HCT116 (cell line): ENCODE data around the gene NNT. TPM values are rescaled to one million over a fixed set of nuclear protein-coding genes. Genes with fewer than 3 reads are reported as not detected.

ENCODE experiments used
- ATAC-seq: fragments of 200-7000 bp; cut with Tn5 transposase; 2 replicates; pipeline ENCODE4 v1.9.1; 2020; ENCODE audit warnings: mild to moderate bottlenecking, moderate library complexity
- BruUV-seq: library from RNA; stranded (reverse); fragments of 400-500 nt; replicated peaks from 2 replicates; lab custom pipeline; 2021; lab: Mats Ljungman, UMichigan
- CTCF ChIA-PET: fragments of 300-600 bp; sonication (Branson Sonifier 250); formaldehyde crosslinking; loops from one replicate; lab custom pipeline; 2021; ENCODE audit warnings: antibody characterized with exemption; lab: Charles Lee
- POLR2A ChIA-PET: fragments of 300-600, 350-600 bp; sonication (Branson Sonifier 250); formaldehyde crosslinking; loops from one replicate; lab custom pipeline; 2021; ENCODE audit warnings: antibody characterized with exemption; lab: Charles Lee
- RAD21 ChIA-PET, 2 experiments: fragments of 300-600 bp; sonication (Branson Sonifier 250); formaldehyde crosslinking; loops; one replicate each; lab custom pipeline; 2023; ENCODE audit warnings: low total read pairs in 2 of 2; ENCODE audit not compliant: uncharacterized antibody in 2 of 2, unreplicated experiment in 2 of 2, low non-redundant PET in 1 of 2; lab: Charles Lee
- DNase-seq: peaks from one replicate; pipeline ENCODE4 v3.0.0-alpha.2; 2010; ENCODE audit warnings: low read depth, low spot score
- H2AFZ ChIP-seq: fragments of 200-600 bp; shearing (Covaris generic), sonication (generic); 2 replicates; pipeline ENCODE4 v1.6.1; 2017; ENCODE audit warnings: low read depth, mixed run types, mixed read lengths, antibody characterized with exemption, low read length; ENCODE audit not compliant: poor library complexity, severe bottlenecking
- H3K27ac ChIP-seq: 2 replicates; pipeline ENCODE4 v1.5.1; 2012; ENCODE audit warnings: low read depth, low read length
- H3K27me3 ChIP-seq: fragments of 200-600 bp; sonication (generic); 2 replicates; pipeline ENCODE4 v1.6.1; 2016; ENCODE audit warnings: mixed run types, low read length, mixed read lengths; ENCODE audit not compliant: insufficient read depth
- H3K36me3 ChIP-seq, 2 experiments: fragments of 200-500 bp in 1 of 2; fragments of 200-600 bp in 1 of 2; sonication (Bioruptor generic) in 1 of 2; sonication (generic) in 1 of 2; 2 replicates each; pipeline versions ENCODE4 v1.5.1 to v1.6.1; 2014 to 2016; ENCODE audit warnings: low read length in 2 of 2, inconsistent platforms in 1 of 2, mixed read lengths in 1 of 2, mixed run types in 1 of 2; ENCODE audit not compliant: insufficient read depth in 2 of 2, control insufficient read depth in 1 of 2
- H3K4me1 ChIP-seq, 2 experiments: fragments of 200-600 bp in 1 of 2; sonication (generic) in 1 of 2; 2 replicates each; pipeline versions ENCODE4 v1.5.1 to v1.6.1; 2012 to 2017; ENCODE audit warnings: low read length in 2 of 2, inconsistent platforms in 1 of 2, mild to moderate bottlenecking in 1 of 2, mixed read lengths in 1 of 2, mixed run types in 1 of 2, moderate library complexity in 1 of 2; ENCODE audit not compliant: insufficient read depth in 2 of 2, control insufficient read depth in 1 of 2
- H3K4me2 ChIP-seq: fragments of 200-600 bp; sonication (generic); 2 replicates; pipeline ENCODE4 v1.6.1; 2017; ENCODE audit warnings: mixed run types, low read length, mixed read lengths
- H3K4me3 ChIP-seq, 2 experiments: fragments of 200-600 bp in 1 of 2; sonication (generic) in 1 of 2; replicated peaks in 1 of 2; 2 replicates each; pipeline ENCODE4 v1.5.1; 2011 to 2016; ENCODE audit warnings: low read length in 2 of 2, control low read depth in 1 of 2, low read depth in 1 of 2, mild to moderate bottlenecking in 1 of 2, mixed read lengths in 1 of 2, mixed run types in 1 of 2
- H3K79me2 ChIP-seq: fragments of 200-600 bp; sonication (generic); 2 replicates; pipeline ENCODE4 v1.6.1; 2017; ENCODE audit warnings: mild to moderate bottlenecking, mixed run types, low read length, moderate library complexity, mixed read lengths; ENCODE audit not compliant: insufficient read depth
- H3K9ac ChIP-seq: fragments of 200-600 bp; sonication (generic); 2 replicates; pipeline ENCODE4 v1.6.1; 2016; ENCODE audit warnings: low read length, mixed read lengths
- H3K9me2 ChIP-seq: fragments of 200-600 bp; sonication (generic), shearing (Covaris generic); 2 replicates; pipeline ENCODE4 v1.6.1; 2017; ENCODE audit warnings: mixed run types, mild to moderate bottlenecking, moderate library complexity; ENCODE audit not compliant: insufficient read depth
- H3K9me3 ChIP-seq, 2 experiments: fragments of 200-500 bp in 1 of 2; fragments of 200-600 bp in 1 of 2; sonication (Bioruptor generic) in 1 of 2; sonication (generic) in 1 of 2; 2 replicates each; pipeline ENCODE4 v1.6.1; 2014 to 2017; ENCODE audit warnings: low read length in 2 of 2, mixed read lengths in 2 of 2, inconsistent platforms in 1 of 2, low read depth in 1 of 2, mild to moderate bottlenecking in 1 of 2, mixed run types in 1 of 2, moderate library complexity in 1 of 2; ENCODE audit not compliant: control insufficient read depth in 1 of 2, insufficient read depth in 1 of 2
- H4K20me1 ChIP-seq: fragments of 200-600 bp; sonication (generic), shearing (Covaris generic); 2 replicates; pipeline ENCODE4 v1.6.1; 2017; ENCODE audit warnings: mixed run types, mild to moderate bottlenecking, moderate library complexity; ENCODE audit not compliant: insufficient read depth
- ATF3 ChIP-seq: IDR thresholded peaks from 2 replicates; pipeline ENCODE4 v1.6.1; 2012
- CBX3 ChIP-seq: IDR thresholded peaks from 2 replicates; pipeline ENCODE4 v1.6.1; 2012; ENCODE audit warnings: low read depth
- CEBPB ChIP-seq: IDR thresholded peaks from 2 replicates; pipeline ENCODE4 v1.6.1; 2012; ENCODE audit warnings: low read depth
- EZH2phosphoT487 ChIP-seq: fragments of 200-600 bp; IDR thresholded peaks from 2 replicates; pipeline ENCODE4 v1.6.1; 2018; ENCODE audit warnings: antibody characterized with exemption, borderline replicate concordance
- FOSL1 ChIP-seq: IDR thresholded peaks from 2 replicates; pipeline ENCODE4 v1.6.1; 2012; ENCODE audit warnings: low read depth
- JUND ChIP-seq: IDR thresholded peaks from 2 replicates; pipeline ENCODE4 v1.6.1; 2012
- POLR2A ChIP-seq: IDR thresholded peaks from 2 replicates; pipeline ENCODE4 v1.7.0; 2011; ENCODE audit warnings: borderline replicate concordance; ENCODE audit not compliant: insufficient read depth, insufficient read length; ENCODE audit errors: extremely low read depth
- POLR2AphosphoS5 ChIP-seq: IDR thresholded peaks from 2 replicates; pipeline ENCODE4 v1.6.1; 2011; ENCODE audit warnings: mild to moderate bottlenecking, low read depth, low read length, moderate library complexity
- RAD21 ChIP-seq: IDR thresholded peaks from 2 replicates; pipeline ENCODE4 v1.6.1; 2012; ENCODE audit warnings: low read depth, mild to moderate bottlenecking
- SIN3A ChIP-seq: IDR thresholded peaks from 2 replicates; pipeline ENCODE4 v1.6.1; 2012; ENCODE audit warnings: low read depth
- SRF ChIP-seq: IDR thresholded peaks from 2 replicates; pipeline ENCODE4 v1.6.1; 2012; ENCODE audit warnings: low read depth
- TCF7L2 ChIP-seq: IDR thresholded peaks from 2 replicates; pipeline ENCODE4 v1.7.0; 2011; ENCODE audit warnings: borderline replicate concordance, inconsistent platforms; ENCODE audit not compliant: insufficient read depth, insufficient read length; ENCODE audit errors: extremely low read depth
- ZBTB33 ChIP-seq: IDR thresholded peaks from 2 replicates; pipeline ENCODE4 v1.6.1; 2011; ENCODE audit warnings: mild to moderate bottlenecking, low read length, moderate library complexity; ENCODE audit not compliant: insufficient replicate concordance; ENCODE audit errors: extremely low read depth
- ZFX ChIP-seq: fragments of 450-650 bp; IDR thresholded peaks from 2 replicates; pipeline ENCODE4 v1.6.1; 2017
- ZNF274 ChIP-seq: fragments of 200-500 bp; sonication (Bioruptor generic); IDR thresholded peaks from 2 replicates; pipeline ENCODE4 v1.6.1; 2014; ENCODE audit warnings: mild to moderate bottlenecking, low read depth, low read length, inconsistent platforms
- intact Hi-C: fragments of 100-400 bp; cut with micrococcal nuclease; formaldehyde crosslinking; loops from 2 replicates; pipeline ENCODE4 v1.10.0; 2022
- total RNA-seq: library from RNA; stranded (reverse); gene quantifications from one replicate; pipeline ENCODE4 v1.2.1, GENCODE V29; 2021; ENCODE audit not compliant: unreplicated experiment

The NNT gene
- total RNA-seq, 1 experiment from 2014 or later, result 0.32 TPM

GRCh38 chr5:43711496-43711895 is 108.5 kb downstream of the NNT start:
- intact Hi-C loops, result no loop called here
- Histone ChIP-seq H3K4me2 (0 out of 2 replicates have a peak overlapping the region, but pooled peaks have one; percentile 11), H3K27ac (no peak overlapping the region), H3K27me3 (no peaks in the 10 kb centered on the region), H4K20me1 (no peaks in the 10 kb centered on the region), H3K4me1 (peaks cover 3 to 7% of the 10 kb centered on the region in 2 experiments; a peak in 3 of 4 replicates), H3K4me3 (no peak overlapping the region), H3K9me3 (no peaks in the 10 kb centered on the region), H3K36me3 (no peaks in the 10 kb centered on the region), H3K79me2 (no peaks in the 10 kb centered on the region), H3K9me2 (no peaks in the 10 kb centered on the region), H2AFZ (no peak overlapping the region), H3K9ac (no peak overlapping the region)
- RAD21 ChIA-PET, result no interaction called here
- no TSS peak for BruUV-seq
- peak; percentile 50; the same call in 1 of the 2 replicates for ATAC-seq
- CTCF ChIA-PET, result no interaction called here
- TF ChIP-seq CBX3 (no peak), ZBTB33 (no peak)
- peak; percentile 4 for DNase-seq
- POLR2A ChIA-PET, result no interaction called here

- H3K4me1 ChIP-seq, result peaks cover 3 to 7% of the 10 kb centered on the region in 2 experiments; a peak in 3 of 4 replicates
- ChIA-PET RAD21 (no interaction called here), POLR2A (no interaction called here), CTCF (no interaction called here)
- H3K9me3 ChIP-seq, result no peaks in the 10 kb centered on the region
- ATAC-seq, result no peak
- no peaks in the 10 kb centered on the region for H3K36me3 ChIP-seq
- no peaks in the 10 kb centered on the region for H4K20me1 ChIP-seq
- no peaks in the 10 kb centered on the region for H3K79me2 ChIP-seq
- H3K4me2 ChIP-seq, result no peak overlapping the region
- H3K9ac ChIP-seq, result no peak overlapping the region
- intact Hi-C loops, result no loop called here
- H3K9me2 ChIP-seq, result no peaks in the 10 kb centered on the region
- no peak overlapping the region for H3K27ac ChIP-seq
- no TSS peak for BruUV-seq
- DNase-seq, result no peak
- no peak overlapping the region for H2AFZ ChIP-seq
- H3K4me3 ChIP-seq, result no peak overlapping the region
- no peaks in the 10 kb centered on the region for H3K27me3 ChIP-seq
- no peak for TF ChIP-seq RAD21
- TF ChIP-seq TCF7L2, result no peak
- no peak for TF ChIP-seq ZNF274
- TF ChIP-seq SRF, result no peak
- TF ChIP-seq JUND, result no peak
- TF ChIP-seq POLR2AphosphoS5, result no peak
- no peak for TF ChIP-seq EZH2phosphoT487
- TF ChIP-seq FOSL1, result no peak
- TF ChIP-seq ATF3, result no peak
- TF ChIP-seq ZFX, result no peak
- no peak for TF ChIP-seq ZBTB33
- TF ChIP-seq POLR2A, result no peak
- TF ChIP-seq CEBPB, result no peak
- TF ChIP-seq CBX3, result no peak
- TF ChIP-seq SIN3A, result no peak
Measured at GRCh38 chr5:43712081-43712480, 109.1 kb downstream of the NNT start.
